HepG2 (cell line): ENCODE measurements around the gene SLC16A3. TPM values are rescaled to one million over a fixed set of nuclear protein-coding genes. Genes with fewer than 3 reads are reported as not detected.

Experiments used
- ADNP ChIP-seq: sonication (generic); formaldehyde crosslinking; IDR thresholded peaks from 2 replicates; pipeline ENCODE4 v1.4.0; 2020; ENCODE audit warnings: missing genetic modification reagents
- ELF3 ChIP-seq: IDR thresholded peaks from 2 replicates; pipeline ENCODE4 v1.6.1; 2016; ENCODE audit warnings: missing genetic modification reagents, missing compliant biosample characterization
- ESRRA ChIP-seq: sonication (generic); formaldehyde crosslinking; IDR thresholded peaks from 2 replicates; pipeline ENCODE4 v1.5.1; 2020; ENCODE audit warnings: mild to moderate bottlenecking, low read depth, missing genetic modification reagents
- ETV6 ChIP-seq: sonication (generic); formaldehyde crosslinking; conservative IDR thresholded peaks from 2 replicates; pipeline ENCODE4 v1.4.0; 2020; ENCODE audit warnings: missing genetic modification reagents
- HNF1B ChIP-seq: sonication (generic); formaldehyde crosslinking; IDR thresholded peaks from 2 replicates; pipeline ENCODE4 v1.5.1; 2020; ENCODE audit warnings: mild to moderate bottlenecking, moderate library complexity, missing genetic modification reagents
- HNRNPUL1 ChIP-seq: fragments of 200-400 bp; formaldehyde crosslinking; IDR thresholded peaks from 2 replicates; pipeline ENCODE4 v1.6.1; 2017; ENCODE audit warnings: low read depth, mild to moderate bottlenecking, low read length, moderate library complexity
- MATR3 ChIP-seq: sonication (generic); formaldehyde crosslinking; IDR thresholded peaks from 2 replicates; pipeline ENCODE4 v1.4.0; 2020; ENCODE audit warnings: missing genetic modification reagents
- MED13 ChIP-seq: sonication (generic); formaldehyde crosslinking; IDR thresholded peaks from 2 replicates; pipeline ENCODE4 v1.5.0; 2020; ENCODE audit warnings: missing genetic modification reagents
- MIXL1 ChIP-seq: IDR thresholded peaks from 2 replicates; pipeline ENCODE4 v1.6.1; 2016
- MYC ChIP-seq: sonication (generic); formaldehyde crosslinking; IDR thresholded peaks from 2 replicates; pipeline ENCODE4 v1.9.0; 2021; ENCODE audit warnings: missing genetic modification reagents, borderline replicate concordance
- PAF1 ChIP-seq: IDR thresholded peaks from 2 replicates; pipeline ENCODE4 v1.6.1; 2016; ENCODE audit warnings: missing genetic modification reagents, missing compliant biosample characterization
- PCBP1 ChIP-seq: fragments of 200-400 bp; formaldehyde crosslinking; IDR thresholded peaks from 2 replicates; pipeline ENCODE4 v1.6.1; 2017; ENCODE audit warnings: mild to moderate bottlenecking, low read depth, low read length, borderline replicate concordance
- PITX1 ChIP-seq: sonication (generic); formaldehyde crosslinking; IDR thresholded peaks from 2 replicates; pipeline ENCODE4 v1.5.1; 2020; ENCODE audit warnings: mild to moderate bottlenecking, missing genetic modification reagents
- POLR2AphosphoS2 ChIP-seq: IDR thresholded peaks from 2 replicates; pipeline ENCODE4 v1.6.1; 2011; ENCODE audit warnings: low read depth, low read length, improper control_type of control experiment
- RBM22 ChIP-seq: fragments of 200-400 bp; formaldehyde crosslinking; optimal IDR thresholded peaks from 2 replicates; pipeline ENCODE3; 2017; ENCODE audit warnings: mild to moderate bottlenecking, low read length, moderate library complexity
- SAP130 ChIP-seq: IDR thresholded peaks from 2 replicates; pipeline ENCODE4 v1.6.1; 2016; ENCODE audit warnings: low read depth
- SNAPC2 ChIP-seq: sonication (generic); formaldehyde crosslinking; IDR thresholded peaks from 2 replicates; pipeline ENCODE4 v1.8.1; 2022; ENCODE audit warnings: mild to moderate bottlenecking, missing genetic modification reagents
- TFDP1 ChIP-seq: IDR thresholded peaks from 2 replicates; pipeline ENCODE4 v1.6.1; 2016; ENCODE audit warnings: missing compliant biosample characterization, missing genetic modification reagents, borderline replicate concordance
- TRIM24 ChIP-seq: sonication (generic); formaldehyde crosslinking; IDR thresholded peaks from 2 replicates; pipeline ENCODE4 v1.8.0; 2022; ENCODE audit warnings: mild to moderate bottlenecking, missing genetic modification reagents
- TSC22D2 ChIP-seq: sonication (generic); formaldehyde crosslinking; IDR thresholded peaks from 2 replicates; pipeline ENCODE4 v1.5.1; 2020; ENCODE audit warnings: missing genetic modification reagents, mild to moderate bottlenecking, borderline replicate concordance
- U2AF1 ChIP-seq: fragments of 200-400 bp; formaldehyde crosslinking; optimal IDR thresholded peaks from 2 replicates; pipeline ENCODE3; 2017; ENCODE audit warnings: mild to moderate bottlenecking, low read depth, low read length
- YEATS4 ChIP-seq: sonication (generic); formaldehyde crosslinking; IDR thresholded peaks from 2 replicates; pipeline ENCODE4 v1.4.0; 2020; ENCODE audit warnings: missing genetic modification reagents, borderline replicate concordance
- ZKSCAN1 ChIP-seq: fragments of 150-350 bp; IDR thresholded peaks from 2 replicates; pipeline ENCODE4 v1.6.1; 2014; ENCODE audit warnings: low read length
- ZMYM3 ChIP-seq: sonication (generic); formaldehyde crosslinking; IDR thresholded peaks from 2 replicates; pipeline ENCODE4 v1.5.1; 2020; ENCODE audit warnings: mild to moderate bottlenecking, missing genetic modification reagents
- ZNF121 ChIP-seq: sonication (generic); formaldehyde crosslinking; IDR thresholded peaks from 2 replicates; pipeline ENCODE4 v1.5.0; 2020; ENCODE audit warnings: mild to moderate bottlenecking, missing genetic modification reagents
- ZNF136 ChIP-seq: sonication (generic); formaldehyde crosslinking; IDR thresholded peaks from 2 replicates; pipeline ENCODE4 v1.8.1; 2022; ENCODE audit warnings: low read depth, mild to moderate bottlenecking, moderate library complexity, missing genetic modification reagents
- ZNF619 ChIP-seq: sonication (generic); formaldehyde crosslinking; IDR thresholded peaks from 2 replicates; pipeline ENCODE4 v1.4.0; 2020; ENCODE audit warnings: mild to moderate bottlenecking, missing genetic modification reagents
- ZNF83 ChIP-seq: sonication (generic); formaldehyde crosslinking; IDR thresholded peaks from 2 replicates; pipeline ENCODE4 v1.4.0; 2020; ENCODE audit warnings: missing genetic modification reagents, mild to moderate bottlenecking, borderline replicate concordance
- ZSCAN21 ChIP-seq: sonication (generic); formaldehyde crosslinking; IDR thresholded peaks from 2 replicates; pipeline ENCODE4 v1.8.0; 2022; ENCODE audit warnings: mild to moderate bottlenecking, missing genetic modification reagents, moderate library complexity, borderline replicate concordance
- ZSCAN9 ChIP-seq: IDR thresholded peaks from 2 replicates; pipeline ENCODE4 v1.6.1; 2016; ENCODE audit warnings: borderline replicate concordance
- polyA plus RNA-seq, 8 experiments: library from polyadenylated mRNA; depleted of rRNA in 3 of 8; stranded (reverse) in 7 of 8; unstranded in 1 of 8; fragments of >200 nt; fragmentation: Illumina TruSeq in 4 of 8; extraction: Trizol in 4 of 8; gene quantifications; 2 replicates each; pipeline versions ENCODE4 v1.2.1 to v1.2.3, GENCODE V29; 2011 to 2016; ENCODE audit warnings: low read depth in 4 of 8, missing spikeins in 1 of 8, mixed read lengths in 1 of 8; ENCODE audit not compliant: insufficient read depth in 1 of 8
- total RNA-seq, 5 experiments: library from RNA; depleted of rRNA; stranded (reverse); fragments of >200 nt; fragmentation: Illumina TruSeq; extraction: Trizol; gene quantifications; 2 replicates each; pipeline ENCODE4 v1.2.3, GENCODE V29; 2016; ENCODE audit warnings: low read depth in 1 of 5
- TF ChIP-seq, protein P1 (sequence below): sonication (generic); formaldehyde crosslinking; IDR thresholded peaks from 2 replicates; pipeline ENCODE4 v1.8.1; 2023; ENCODE audit warnings: mild to moderate bottlenecking, missing genetic modification reagents, borderline replicate concordance

The SLC16A3 gene
- total and polyA plus RNA-seq, 2 of the 13 experiments (the other 11 are each of a cell fraction or from before 2014, with no cell fraction given): 242 to 349 TPM

DNA sequence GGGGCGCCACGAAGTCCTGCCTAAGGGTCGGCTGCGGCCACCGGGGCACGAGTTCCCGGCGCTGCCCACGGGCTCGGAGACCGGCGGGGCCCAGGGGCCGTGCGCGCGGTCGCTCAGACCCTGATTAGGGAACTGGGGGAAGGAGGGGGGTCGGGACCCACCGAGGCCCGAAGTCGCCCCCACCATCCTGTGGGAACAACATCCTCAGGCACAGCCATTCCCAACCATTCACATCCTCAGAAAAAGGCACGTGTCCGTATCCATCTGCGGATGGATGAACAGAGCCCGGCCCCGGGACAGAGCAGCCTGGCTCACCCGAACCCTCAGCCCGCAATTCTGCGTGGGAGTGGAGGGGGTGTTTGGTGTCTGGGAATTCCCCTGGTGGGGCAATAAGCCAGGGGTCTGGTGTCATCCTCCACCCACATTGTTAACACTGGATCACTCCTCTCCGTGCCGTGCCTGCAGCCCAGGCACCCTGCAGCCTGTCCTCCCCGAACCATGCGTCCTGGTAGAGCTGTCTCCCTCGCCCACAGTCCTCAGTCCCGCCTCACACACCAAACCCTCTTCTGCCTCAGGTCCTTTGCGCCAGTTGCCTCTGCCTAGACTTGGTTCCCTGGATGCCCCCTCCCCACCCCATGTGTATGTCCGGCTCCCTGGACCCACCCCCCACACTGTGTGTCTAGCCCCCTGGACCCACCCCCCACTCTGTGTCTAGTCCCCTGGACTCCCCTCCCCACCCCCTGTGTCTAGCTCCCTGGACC lies 15.4 kb upstream of the SLC16A3 start (continued):
- peak; percentile 48; the same call in 1 of the 2 replicates for TF ChIP-seq HNF1B (CRISPR knock-in tag)
- no peak for TF ChIP-seq ZSCAN9 (CRISPR knock-in tag)
- no peak for TF ChIP-seq MIXL1 (CRISPR knock-in tag)
- peak; percentile 34 for TF ChIP-seq U2AF1
- TF ChIP-seq SNAPC2: no peak
- no peak for TF ChIP-seq HNRNPUL1
- TF ChIP-seq ETV6 (CRISPR knock-in tag): no peak
- TF ChIP-seq TRIM24: no peak
- TF ChIP-seq TFDP1 (CRISPR knock-in tag): 0 out of 2 replicates have a peak, but pooled peaks have one; percentile 38
- TF ChIP-seq RBM22: no peak
- peak; percentile 17; the same call in 1 of the 2 replicates for TF ChIP-seq ZMYM3 (CRISPR knock-in tag)
- no peak for TF ChIP-seq ZKSCAN1
- TF ChIP-seq PAF1 (CRISPR knock-in tag): no peak
- no peak; the same call in 1 of the 2 replicates for TF ChIP-seq PITX1
- no peak for TF ChIP-seq POLR2AphosphoS2
- TF ChIP-seq YEATS4 (CRISPR knock-in tag): peak; percentile 30; the same call in 1 of the 2 replicates
- TF ChIP-seq ZSCAN21 (CRISPR knock-in tag): no peak
- no peak for TF ChIP-seq ESRRA (CRISPR knock-in tag)
- TF ChIP-seq ADNP: no peak
- peak; percentile 49; the same call in 1 of the 2 replicates for TF ChIP-seq SAP130
- TF ChIP-seq TSC22D2 (CRISPR knock-in tag): no peak
- no peak for TF ChIP-seq ELF3
- 0 out of 2 replicates have a peak, but pooled peaks have one; percentile 48 for TF ChIP-seq ZNF619
- no peak for TF ChIP-seq ZNF136 (CRISPR knock-in tag)
- no peak for TF ChIP-seq MED13 (CRISPR knock-in tag)
- TF ChIP-seq MYC (CRISPR knock-in tag): peak; percentile 74
- TF ChIP-seq ZNF121 (CRISPR knock-in tag): peak; percentile 93
- TF ChIP-seq, protein P1, sequence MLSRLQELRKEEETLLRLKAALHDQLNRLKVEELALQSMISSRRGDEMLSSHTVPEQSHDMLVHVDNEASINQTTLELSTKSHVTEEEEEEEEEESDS (CRISPR knock-in tag): no peak
- no peak for TF ChIP-seq ZNF83 (CRISPR knock-in tag)
- no peak for TF ChIP-seq MATR3 (CRISPR knock-in tag)
- peak; percentile 90; the same call in 1 of the 2 replicates for TF ChIP-seq PCBP1
